HL-60 (cell line): ENCODE results near the gene SLC25A23.

ENCODE experiments used
- DNase-seq, 2 experiments: peaks; one replicate each; pipeline ENCODE4 v3.0.0-alpha.2; 2010 to 2020; ENCODE audit warnings: low read depth in 1 of 2, low spot score in 1 of 2
- H3K27ac ChIP-seq: fragments of 250-450 bp; sonication (Bioruptor Pico); replicated peaks from 2 replicates; pipeline ENCODE4 v1.5.1; 2020; ENCODE audit warnings: mild to moderate bottlenecking, moderate library complexity
- H3K27me3 ChIP-seq: fragments of 250-450 bp; sonication (Bioruptor Pico); 2 replicates; pipeline ENCODE4 v1.5.1; 2021; ENCODE audit warnings: mild to moderate bottlenecking, moderate library complexity; ENCODE audit not compliant: insufficient read depth, poor library complexity, severe bottlenecking
- H3K4me3 ChIP-seq: replicated peaks from 2 replicates; pipeline ENCODE4 v1.5.1; 2011; ENCODE audit warnings: mild to moderate bottlenecking, control low read depth, low read length; ENCODE audit not compliant: insufficient read depth
- CTCF ChIP-seq: IDR thresholded peaks from one replicate; pipeline ENCODE4 v1.5.1; 2011; ENCODE audit warnings: low read length, control low read depth, inconsistent platforms; ENCODE audit not compliant: insufficient read depth
- GABPA ChIP-seq: IDR thresholded peaks from 2 replicates; pipeline ENCODE4 v1.6.1; 2012; ENCODE audit warnings: low read depth
- POLR2AphosphoS5 ChIP-seq: IDR thresholded peaks from 2 replicates; pipeline ENCODE4 v1.6.1; 2012; ENCODE audit warnings: low read depth
- SPI1 ChIP-seq: IDR thresholded peaks from 2 replicates; pipeline ENCODE4 v1.6.1; 2012; ENCODE audit warnings: low read depth, mild to moderate bottlenecking, borderline replicate concordance
- TF ChIP-seq, protein P1 (sequence below): IDR thresholded peaks from 2 replicates; pipeline ENCODE4 v1.6.1; 2012; ENCODE audit warnings: low read depth; ENCODE audit not compliant: insufficient replicate concordance

Gene SLC25A23

GRCh38 chr19:6500837-6501739 lies 41.5 kb upstream of the SLC25A23 start:
- Histone ChIP-seq H3K27me3 (peaks cover 23% of the 10 kb centered on the region), H3K27ac (no peak overlapping the region), H3K4me3 (no peak overlapping the region)
- TF ChIP-seq POLR2AphosphoS5, result no peak
- no peak for TF ChIP-seq CTCF
- no peak for TF ChIP-seq GABPA
- TF ChIP-seq, protein P1, sequence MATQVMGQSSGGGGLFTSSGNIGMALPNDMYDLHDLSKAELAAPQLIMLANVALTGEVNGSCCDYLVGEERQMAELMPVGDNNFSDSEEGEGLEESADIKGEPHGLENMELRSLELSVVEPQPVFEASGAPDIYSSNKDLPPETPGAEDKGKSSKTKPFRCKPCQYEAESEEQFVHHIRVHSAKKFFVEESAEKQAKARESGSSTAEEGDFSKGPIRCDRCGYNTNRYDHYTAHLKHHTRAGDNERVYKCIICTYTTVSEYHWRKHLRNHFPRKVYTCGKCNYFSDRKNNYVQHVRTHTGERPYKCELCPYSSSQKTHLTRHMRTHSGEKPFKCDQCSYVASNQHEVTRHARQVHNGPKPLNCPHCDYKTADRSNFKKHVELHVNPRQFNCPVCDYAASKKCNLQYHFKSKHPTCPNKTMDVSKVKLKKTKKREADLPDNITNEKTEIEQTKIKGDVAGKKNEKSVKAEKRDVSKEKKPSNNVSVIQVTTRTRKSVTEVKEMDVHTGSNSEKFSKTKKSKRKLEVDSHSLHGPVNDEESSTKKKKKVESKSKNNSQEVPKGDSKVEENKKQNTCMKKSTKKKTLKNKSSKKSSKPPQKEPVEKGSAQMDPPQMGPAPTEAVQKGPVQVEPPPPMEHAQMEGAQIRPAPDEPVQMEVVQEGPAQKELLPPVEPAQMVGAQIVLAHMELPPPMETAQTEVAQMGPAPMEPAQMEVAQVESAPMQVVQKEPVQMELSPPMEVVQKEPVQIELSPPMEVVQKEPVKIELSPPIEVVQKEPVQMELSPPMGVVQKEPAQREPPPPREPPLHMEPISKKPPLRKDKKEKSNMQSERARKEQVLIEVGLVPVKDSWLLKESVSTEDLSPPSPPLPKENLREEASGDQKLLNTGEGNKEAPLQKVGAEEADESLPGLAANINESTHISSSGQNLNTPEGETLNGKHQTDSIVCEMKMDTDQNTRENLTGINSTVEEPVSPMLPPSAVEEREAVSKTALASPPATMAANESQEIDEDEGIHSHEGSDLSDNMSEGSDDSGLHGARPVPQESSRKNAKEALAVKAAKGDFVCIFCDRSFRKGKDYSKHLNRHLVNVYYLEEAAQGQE, result no peak
- no peak for TF ChIP-seq SPI1
- DNase-seq, result no peak

DNA sequence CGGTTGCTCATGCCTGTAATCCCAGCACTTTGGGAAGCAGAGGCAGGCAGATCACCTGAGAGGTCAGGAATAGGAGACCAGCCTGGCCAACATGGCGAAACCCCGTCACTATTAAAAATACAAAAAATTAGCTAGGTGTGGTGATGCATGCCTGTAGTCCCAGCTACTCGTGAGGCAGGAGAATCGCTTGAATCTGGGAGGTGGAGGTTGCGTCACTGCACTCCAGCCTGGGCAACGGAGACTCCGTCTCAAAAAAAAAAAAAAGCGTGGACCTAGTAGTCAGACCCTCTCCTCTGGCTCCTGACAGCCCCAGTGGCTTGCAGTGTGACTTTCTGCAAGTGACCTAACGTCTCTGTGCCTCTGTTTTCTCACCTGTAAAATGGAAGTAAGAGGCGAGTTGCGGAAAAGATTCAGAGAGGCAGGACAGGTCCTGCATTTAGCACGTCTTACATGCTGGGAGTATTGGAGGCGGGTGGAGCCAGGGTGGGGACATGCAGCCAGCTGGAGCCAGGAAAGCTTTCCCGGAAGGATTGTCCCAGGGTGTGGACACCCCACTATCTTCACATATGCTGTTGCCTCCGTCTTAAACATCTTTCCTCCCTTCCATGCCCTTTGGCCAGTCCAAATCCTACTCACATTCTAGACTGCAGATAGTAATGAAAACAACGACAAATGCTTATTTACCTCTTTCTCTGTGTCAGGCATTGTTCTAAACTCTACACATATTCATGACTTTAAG lies 39.6 kb upstream of the SLC25A23 start:
- no peak for DNase-seq
- Histone ChIP-seq H3K27ac (no peak overlapping the region), H3K4me3 (no peak overlapping the region), H3K27me3 (peaks cover 23% of the 10 kb centered on the region)
- TF ChIP-seq GABPA (no peak), SPI1 (no peak), CTCF (no peak), POLR2AphosphoS5 (no peak)
- TF ChIP-seq, protein P1, result no peak

- peak in 1 of 2 experiments; percentile 86 for DNase-seq
- TF ChIP-seq POLR2AphosphoS5 (no peak), SPI1 (peak; percentile 94)
- TF ChIP-seq, protein P1, result no peak
- Histone ChIP-seq H3K4me3 (no peak overlapping the region), H3K27ac (no peak overlapping the region), H3K27me3 (peaks cover 22% of the 10 kb centered on the region)
These were observed 38.9 kb upstream of the SLC25A23 start for GRCh38 chr19:6498294-6499036.
